HG03378 (cell line): ENCODE measurements around the gene SYCP2.

Experiments
- ATAC-seq: cut with Tn5 transposase; IDR thresholded peaks from one replicate; pipeline ENCODE4 v1.9.1; 2021; ENCODE audit warnings: mild to moderate bottlenecking, moderate library complexity; ENCODE audit not compliant: unreplicated experiment

SYCP2 gene

DNA sequence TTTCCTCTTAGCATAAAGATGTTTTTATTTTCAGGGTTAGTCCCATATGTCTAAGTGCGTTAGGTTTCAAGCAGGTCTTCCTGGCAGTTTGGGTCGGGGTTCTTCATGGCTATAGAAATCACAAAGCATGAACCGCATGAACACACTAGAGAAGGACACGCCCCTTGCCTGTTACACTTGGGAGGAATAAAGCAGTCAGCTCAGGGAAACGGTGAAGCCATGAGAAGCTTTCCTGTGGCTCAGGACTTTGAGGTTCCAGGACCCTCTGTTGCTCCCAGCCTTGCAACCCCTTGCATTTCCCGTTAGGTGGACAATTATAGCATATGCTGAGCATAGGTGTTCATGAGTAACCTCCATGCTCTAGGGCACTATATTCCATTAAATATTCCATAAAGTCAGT, 96.7 kb downstream of the SYCP2 start:
- no peak for ATAC-seq

DNA sequence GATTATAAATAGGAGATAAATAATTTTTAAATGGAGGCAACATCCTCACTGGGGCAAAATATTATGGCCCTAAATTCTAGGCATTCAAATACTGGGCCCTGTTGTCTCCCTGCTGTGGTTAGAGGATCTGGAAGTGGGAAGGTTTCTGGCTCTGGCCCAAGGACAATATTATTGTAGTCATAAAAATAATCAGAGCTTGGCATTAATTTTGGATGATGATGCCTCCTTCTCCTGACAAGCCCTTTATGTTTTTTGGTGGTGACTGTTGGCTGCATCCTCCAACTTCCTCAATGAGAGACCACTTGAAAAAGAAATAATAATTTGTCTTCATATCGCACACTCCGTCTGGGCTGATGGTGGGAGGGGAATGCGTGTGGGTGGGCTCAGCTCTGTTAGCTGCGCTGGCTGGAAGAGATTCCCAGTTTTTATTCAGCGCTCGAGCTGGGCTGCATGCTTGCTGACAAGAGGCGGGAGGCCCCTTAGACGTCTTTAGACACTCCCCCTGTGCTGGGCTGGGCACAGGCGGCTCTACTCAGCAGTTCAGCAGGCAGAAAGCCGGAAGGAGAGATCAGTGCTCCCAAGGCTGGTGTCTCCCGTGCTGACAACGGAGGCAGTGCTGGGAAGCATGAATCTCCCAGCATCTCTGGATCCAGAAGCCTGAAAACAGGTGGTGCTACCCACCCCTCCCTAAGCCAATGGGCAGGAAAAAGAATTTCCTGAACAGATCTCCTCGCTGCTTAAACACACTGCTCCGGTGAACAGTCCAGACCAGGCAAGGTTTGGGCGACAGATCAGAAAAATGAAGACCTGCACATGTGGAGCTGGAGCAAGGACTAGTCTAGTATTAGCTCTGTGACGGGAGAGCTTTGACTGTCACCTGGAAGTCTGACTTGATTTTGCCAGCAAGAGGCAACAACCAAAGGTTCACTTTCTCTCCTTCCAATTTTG, 97.7 kb downstream of the SYCP2 start:
- no peak for ATAC-seq

DNA sequence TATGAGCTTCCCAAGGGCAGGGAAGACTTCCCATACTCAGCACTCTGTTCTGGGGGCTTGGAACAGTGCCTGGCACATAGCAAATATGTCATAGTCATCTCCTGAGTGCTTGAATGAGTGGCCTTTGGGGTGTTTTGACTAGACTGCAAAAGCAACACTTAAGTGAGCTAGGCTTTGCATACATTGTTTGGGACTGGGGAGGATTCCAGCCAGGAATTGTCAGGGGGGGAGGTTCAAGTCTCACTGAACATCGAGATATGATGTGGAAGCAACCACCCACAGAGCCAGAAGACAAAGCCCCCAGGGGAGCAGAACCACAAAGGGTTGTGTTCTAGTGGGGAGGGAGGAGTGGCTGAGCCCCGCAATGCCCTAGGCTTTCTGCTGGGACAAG, 98.4 kb downstream of the SYCP2 start:
- ATAC-seq: no peak

GRCh38 chr20:59832406-59833363, 100.8 kb downstream of the SYCP2 start:
- ATAC-seq: no peak

- ATAC-seq: no peak
Measured at GRCh38 chr20:59831916-59832270, 101.5 kb downstream of the SYCP2 start.

DNA sequence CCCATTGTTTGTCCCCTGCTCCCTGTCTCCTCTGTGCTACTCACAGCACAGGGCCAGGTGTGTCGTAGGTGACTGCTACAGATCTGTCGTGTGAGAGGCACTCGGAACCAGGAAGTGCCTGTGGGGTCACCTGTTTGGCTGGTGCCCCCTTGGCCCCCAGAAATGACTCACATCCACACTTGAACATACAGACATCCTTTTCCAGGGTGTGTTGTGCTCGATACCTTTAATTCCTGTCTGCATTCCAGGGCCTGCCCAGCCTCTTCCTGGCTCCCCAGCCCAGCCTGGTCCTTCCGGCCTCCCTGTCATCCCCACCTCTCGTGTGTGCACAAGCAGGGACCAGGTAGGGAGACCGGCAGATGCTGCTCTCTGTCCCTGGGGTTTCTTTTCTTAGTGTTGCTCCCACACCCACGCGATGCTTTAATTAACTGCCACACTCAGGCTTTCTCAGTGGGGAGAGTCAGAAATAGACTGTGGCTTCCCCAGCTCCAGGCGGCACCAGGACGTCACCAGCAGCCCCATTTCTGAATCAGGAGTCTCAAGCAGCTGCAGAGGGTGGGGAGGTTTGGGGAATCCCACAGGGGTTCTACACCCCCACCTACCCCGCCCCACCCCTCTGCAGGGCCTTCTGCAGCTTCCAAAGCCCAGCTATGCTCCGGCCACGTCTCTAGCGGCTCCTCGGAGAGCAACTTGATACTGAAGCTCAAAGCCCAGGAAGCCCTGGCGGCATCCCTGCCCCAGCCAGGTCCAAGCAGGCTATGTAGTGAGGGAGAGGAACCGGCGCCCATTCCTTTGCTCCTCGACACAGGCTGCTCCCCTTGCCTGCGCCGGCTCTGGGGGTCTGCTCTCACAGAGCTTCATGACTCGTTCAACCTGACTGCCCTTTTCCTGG, 102.2 kb downstream of the SYCP2 start:
- no peak for ATAC-seq

- no peak for ATAC-seq
Measured at GRCh38 chr20:59830665-59831023, 102.8 kb downstream of the SYCP2 start.

DNA sequence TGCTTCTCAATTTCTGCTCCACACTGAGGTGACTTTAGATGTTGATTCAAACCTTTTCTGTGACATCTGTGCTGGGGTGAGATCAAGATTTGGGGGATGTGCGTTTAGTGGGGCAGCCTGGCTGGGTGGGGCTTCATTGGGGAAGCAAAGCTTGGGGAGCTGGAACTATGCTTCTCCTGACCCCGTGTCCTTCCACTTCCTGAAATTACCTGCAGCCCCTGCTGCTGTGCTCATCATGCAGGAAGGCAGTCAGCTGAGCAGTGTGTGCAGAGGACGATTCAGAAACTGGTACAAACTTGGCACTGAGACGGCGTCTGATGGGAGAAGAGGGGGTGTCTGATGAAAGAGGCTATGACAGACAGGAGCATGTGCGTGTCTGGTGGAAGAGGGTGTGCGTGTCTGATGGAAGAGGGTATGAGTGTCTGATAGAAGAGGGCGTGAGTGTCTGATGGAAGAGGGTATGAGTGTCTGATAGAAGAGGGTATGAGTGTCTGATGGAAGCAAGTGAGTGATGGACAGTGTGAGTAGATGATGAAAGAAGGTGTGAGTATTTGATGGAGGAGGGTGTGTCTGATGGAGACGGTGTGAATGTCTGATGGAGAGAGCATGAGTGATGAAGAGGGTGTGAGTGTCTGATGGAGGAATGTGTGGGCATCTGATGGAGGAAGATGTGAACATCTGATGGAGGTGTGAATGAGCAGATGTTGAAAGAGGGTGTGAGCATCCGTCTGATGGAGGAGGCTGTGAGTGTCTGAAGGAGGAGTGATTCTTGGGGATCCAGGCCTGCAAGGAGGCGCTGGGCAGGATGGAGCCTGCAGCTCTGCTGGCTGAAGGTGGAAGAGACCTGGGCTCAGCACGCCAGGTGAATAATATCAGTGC, 103.4 kb downstream of the SYCP2 start:
- ATAC-seq: no peak

- no peak for ATAC-seq
Measured at GRCh38 chr20:59829054-59829785, 104.2 kb downstream of the SYCP2 start.

DNA sequence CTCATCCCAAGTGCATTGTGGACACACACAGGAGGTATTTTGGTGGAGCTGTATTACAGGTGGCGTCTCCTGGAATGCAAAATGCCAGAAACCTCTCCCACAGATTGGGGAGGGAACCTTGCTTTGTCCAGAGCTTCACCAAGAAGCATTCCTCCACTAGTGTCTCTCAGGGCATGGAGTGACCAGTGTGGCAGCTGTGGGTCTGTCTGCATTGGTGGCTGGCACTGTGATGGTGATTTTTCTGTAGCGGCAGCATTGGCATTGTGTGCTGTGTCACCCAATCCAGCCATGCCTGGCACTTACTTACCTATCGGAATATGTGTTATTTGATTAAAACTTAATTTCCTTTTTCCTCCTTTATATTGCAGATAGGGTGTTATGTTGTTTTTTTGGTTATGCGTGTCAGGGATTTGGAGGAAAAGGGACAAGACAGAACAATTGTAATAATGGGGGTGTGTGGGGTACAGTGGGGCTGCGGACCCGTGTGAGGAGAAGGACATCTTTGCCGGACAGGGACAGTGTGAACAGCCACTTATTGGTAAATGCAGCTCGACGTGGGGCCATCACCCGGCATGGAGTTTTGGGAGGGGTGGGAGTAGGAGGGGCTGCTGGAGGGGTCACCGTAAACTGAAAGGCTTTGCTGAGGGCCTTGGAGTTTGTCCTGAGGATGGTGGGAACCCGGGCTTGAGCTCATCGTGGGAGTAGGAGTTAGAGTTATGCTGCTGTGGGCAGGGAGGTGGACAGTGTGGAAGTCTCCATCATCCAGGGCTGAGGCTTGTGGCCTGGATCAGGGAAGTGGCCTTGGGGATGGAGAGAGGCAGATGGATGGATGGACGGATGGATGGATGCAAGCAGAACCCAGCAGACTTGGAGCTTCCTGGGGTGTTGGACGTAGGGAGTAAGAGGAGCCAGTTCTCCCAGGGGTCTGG, 105.0 kb downstream of the SYCP2 start:
- no peak for ATAC-seq

GRCh38 chr20:59827138-59828056, 106.0 kb downstream of the SYCP2 start:
- no peak for ATAC-seq

- ATAC-seq: no peak
Measured at GRCh38 chr20:59825944-59826759, 107.3 kb downstream of the SYCP2 start.

- no peak for ATAC-seq
Measured at GRCh38 chr20:59825563-59825920, 107.9 kb downstream of the SYCP2 start.

DNA sequence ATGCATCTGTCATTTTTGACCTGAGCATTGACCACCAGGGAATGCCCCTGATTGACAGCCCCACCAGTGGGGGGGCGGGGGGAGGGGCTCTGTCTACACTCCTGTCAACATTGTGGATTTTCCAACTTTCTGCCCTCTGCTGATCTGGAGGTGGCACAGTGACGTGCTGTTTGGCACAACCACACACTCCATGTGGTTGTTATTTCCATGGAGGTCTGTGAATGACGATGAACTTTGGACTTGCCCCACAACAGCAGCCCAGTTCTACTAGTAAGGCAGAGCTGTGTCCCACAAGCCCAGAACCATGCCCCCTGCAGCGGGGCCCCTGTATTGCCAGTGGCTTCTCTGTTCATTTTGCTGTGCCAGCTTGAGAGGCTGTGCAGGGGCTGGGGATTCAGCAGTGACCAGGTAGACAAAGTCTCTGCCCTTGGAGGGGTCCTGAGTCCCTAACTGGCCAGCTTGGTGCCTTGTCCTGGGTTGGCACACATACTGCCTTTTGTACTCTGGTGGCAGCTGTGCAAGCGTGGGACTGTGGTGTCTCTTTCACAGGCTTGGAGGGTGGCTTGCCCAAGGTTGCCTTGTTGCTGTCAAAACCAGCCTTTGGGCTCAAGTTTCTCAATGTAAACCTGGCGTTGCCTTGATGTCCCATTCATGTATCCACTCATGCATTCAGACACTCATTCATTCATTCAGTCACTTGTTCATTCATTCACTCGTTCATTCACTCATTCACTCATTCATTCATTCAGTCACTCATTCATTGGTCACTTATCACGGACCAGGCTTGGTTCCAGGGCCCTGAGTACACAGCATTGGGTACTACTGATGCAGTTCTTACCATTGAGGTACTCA, 108.5 kb downstream of the SYCP2 start:
- ATAC-seq: no peak

DNA sequence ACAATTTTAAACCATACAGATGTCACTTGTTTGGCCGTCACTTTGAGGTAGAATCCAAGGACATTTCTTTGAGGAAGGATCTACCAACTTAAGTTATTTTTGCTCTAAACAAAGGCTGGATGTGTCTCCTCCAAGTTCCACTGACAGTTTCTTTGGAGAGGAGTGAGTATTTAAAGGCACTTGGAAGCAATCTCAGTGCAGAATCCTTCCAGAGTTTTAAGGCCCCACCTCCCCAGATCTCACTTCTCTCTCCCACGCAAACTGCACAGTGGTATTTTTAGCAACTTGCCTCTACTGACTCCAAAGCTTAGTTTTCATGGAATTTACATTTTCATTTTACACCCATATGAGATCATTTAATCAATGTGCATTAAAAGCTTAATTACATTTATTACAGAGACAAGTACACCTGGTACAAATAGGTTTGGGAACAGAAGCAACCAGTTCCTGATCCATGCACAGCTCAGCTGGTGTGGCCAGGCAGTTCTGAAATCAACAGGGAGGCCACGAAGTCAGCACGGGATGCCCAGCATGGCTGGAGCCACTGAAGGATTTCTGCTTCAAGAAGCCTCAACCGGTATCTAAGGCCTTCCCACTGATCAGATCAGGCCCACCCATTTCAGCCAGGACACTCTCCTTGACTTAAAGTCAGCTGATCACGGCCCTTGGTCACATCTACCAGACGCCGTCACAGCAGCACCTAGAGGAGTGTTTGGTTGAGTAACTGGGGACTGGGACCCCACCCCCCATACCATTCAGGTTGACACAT, 109.8 kb downstream of the SYCP2 start:
- no peak for ATAC-seq
